ENCODE measurements around the gene MAGI1. TPM values are rescaled to one million over a fixed set of nuclear protein-coding genes. Genes with fewer than 3 reads are reported as not detected.

MAGI1 gene
- polyA plus RNA-seq, 1 of the 3 experiments (the other 2 are of a cell fraction), result 10.3 TPM

DNA sequence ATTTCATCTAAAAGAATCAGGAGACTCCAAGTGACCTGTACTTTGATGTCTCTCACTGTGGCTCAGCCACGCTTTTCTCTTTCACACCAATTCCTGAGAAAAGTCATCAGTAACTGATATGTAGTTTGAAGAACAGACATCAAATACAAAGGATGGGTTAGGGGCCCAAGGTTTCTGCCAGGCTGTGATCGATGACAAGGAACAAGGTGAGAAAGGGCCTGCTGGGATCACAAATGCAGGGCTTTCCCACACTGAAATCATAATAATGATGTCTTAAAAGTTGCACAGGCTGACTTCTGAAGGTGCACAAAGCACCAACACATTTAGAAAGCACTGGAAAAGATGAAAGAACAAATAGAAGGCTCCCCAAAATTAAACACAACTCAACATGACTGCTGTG is 396.9 kb downstream of the MAGI1 start:
- 91% methylated on average over 2 of the region's 2 CpGs for WGBS (ENCODE audit: low lambda C conversion rate)
- H2AFZ ChIP-seq (ENCODE audit: low read depth), result no peak overlapping the region
- no peak overlapping the region for H3K27ac ChIP-seq (ENCODE audit: low read depth in 2 of 2, low read length in 1 of 2)
- H3K27me3 ChIP-seq (ENCODE audit: insufficient read depth), result no peaks in the 10 kb centered on the region
- DNase-seq, result no peak
- H3K4me3 ChIP-seq (ENCODE audit: low read depth in 2 of 2, low read length in 1 of 2), result no peak overlapping the region
- H3K4me1 ChIP-seq (ENCODE audit: control insufficient read depth in 1 of 2, insufficient read depth in 2 of 2, low read depth in 1 of 2, low read length in 1 of 2), result no peaks in the 10 kb centered on the region
- no peak overlapping the region for H3K4me2 ChIP-seq
- H3K9me3 ChIP-seq, result 0 out of 2 replicates have a peak, but pooled peaks cover under 1% of the 10 kb centered on the region
- POLR2A ChIA-PET, result no interaction called here
- H4K20me1 ChIP-seq (ENCODE audit: insufficient read depth), result no peaks in the 10 kb centered on the region
- TF ChIP-seq, protein P1, sequence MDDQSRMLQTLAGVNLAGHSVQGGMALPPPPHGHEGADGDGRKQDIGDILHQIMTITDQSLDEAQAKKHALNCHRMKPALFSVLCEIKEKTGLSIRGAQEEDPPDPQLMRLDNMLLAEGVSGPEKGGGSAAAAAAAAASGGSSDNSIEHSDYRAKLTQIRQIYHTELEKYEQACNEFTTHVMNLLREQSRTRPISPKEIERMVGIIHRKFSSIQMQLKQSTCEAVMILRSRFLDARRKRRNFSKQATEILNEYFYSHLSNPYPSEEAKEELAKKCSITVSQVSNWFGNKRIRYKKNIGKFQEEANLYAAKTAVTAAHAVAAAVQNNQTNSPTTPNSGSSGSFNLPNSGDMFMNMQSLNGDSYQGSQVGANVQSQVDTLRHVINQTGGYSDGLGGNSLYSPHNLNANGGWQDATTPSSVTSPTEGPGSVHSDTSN (IDR thresholded peaks at IDR 0.05), result no peak
- TF ChIP-seq POLR2AphosphoS5 (IDR thresholded peaks at IDR 0.05; ENCODE audit: low read depth, low read length), result no peak
- TF ChIP-seq, protein P2, sequence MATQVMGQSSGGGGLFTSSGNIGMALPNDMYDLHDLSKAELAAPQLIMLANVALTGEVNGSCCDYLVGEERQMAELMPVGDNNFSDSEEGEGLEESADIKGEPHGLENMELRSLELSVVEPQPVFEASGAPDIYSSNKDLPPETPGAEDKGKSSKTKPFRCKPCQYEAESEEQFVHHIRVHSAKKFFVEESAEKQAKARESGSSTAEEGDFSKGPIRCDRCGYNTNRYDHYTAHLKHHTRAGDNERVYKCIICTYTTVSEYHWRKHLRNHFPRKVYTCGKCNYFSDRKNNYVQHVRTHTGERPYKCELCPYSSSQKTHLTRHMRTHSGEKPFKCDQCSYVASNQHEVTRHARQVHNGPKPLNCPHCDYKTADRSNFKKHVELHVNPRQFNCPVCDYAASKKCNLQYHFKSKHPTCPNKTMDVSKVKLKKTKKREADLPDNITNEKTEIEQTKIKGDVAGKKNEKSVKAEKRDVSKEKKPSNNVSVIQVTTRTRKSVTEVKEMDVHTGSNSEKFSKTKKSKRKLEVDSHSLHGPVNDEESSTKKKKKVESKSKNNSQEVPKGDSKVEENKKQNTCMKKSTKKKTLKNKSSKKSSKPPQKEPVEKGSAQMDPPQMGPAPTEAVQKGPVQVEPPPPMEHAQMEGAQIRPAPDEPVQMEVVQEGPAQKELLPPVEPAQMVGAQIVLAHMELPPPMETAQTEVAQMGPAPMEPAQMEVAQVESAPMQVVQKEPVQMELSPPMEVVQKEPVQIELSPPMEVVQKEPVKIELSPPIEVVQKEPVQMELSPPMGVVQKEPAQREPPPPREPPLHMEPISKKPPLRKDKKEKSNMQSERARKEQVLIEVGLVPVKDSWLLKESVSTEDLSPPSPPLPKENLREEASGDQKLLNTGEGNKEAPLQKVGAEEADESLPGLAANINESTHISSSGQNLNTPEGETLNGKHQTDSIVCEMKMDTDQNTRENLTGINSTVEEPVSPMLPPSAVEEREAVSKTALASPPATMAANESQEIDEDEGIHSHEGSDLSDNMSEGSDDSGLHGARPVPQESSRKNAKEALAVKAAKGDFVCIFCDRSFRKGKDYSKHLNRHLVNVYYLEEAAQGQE (IDR thresholded peaks at IDR 0.05; ENCODE audit: low read depth, low read length), result no peak
- TF ChIP-seq MXI1 (IDR thresholded peaks at IDR 0.05; ENCODE audit: low read depth, low read length), result no peak
- no peaks in the 10 kb centered on the region for H3K36me3 ChIP-seq (replicated peaks in 1 of 2; ENCODE audit: control insufficient read depth in 1 of 2, insufficient read depth in 2 of 2, low read length in 1 of 2)
- CTCF ChIA-PET, result interaction anchor here (1.3 to 1.4 kb wide), 2 partner anchors 45 to 202 kb away, joined by 4 read pairs; no protein-coding TSS in a partner anchor
- H3K79me2 ChIP-seq (ENCODE audit: insufficient read depth), result peaks cover 40% of the 10 kb centered on the region; the same call in 1 of the 2 replicates
- no peak overlapping the region for H3K9ac ChIP-seq
- H3K9me2 ChIP-seq, result no peaks in the 10 kb centered on the region
- no peaks in the 10 kb centered on the region for H3F3A ChIP-seq (replicated peaks; ENCODE audit: insufficient read depth)

DNA sequence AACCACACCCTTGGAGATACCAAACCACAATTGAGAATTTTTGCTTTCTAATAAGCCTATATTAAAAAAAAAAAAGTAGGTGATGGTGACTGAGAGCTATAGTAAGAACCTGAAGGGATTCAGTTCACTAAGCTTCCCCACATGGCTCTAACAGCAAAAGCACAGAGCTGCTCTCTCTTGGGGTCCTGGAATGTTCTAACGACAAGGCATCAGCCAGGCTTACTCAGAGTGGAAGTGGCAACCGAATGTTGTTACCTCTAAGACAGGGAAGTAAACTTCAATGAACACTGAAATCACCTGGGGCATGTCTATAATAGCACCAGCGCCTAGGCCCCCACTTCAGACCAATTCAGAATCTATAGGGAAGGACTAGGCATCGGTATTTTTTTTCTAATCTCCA is 397.7 kb downstream of the MAGI1 start:
- no peaks in the 10 kb centered on the region for H3K9me3 ChIP-seq
- no peak for TF ChIP-seq RCOR1 (IDR thresholded peaks at IDR 0.05; ENCODE audit: low read length)
- no peak overlapping the region for H3K9ac ChIP-seq
- ChIA-PET CTCF (interaction anchor here (1.2 kb wide), 1 partner anchor 47 kb away, joined by 3 read pairs; no protein-coding TSS in a partner anchor), POLR2A (no interaction called here)
- H3K27ac ChIP-seq (ENCODE audit: low read depth in 2 of 2, low read length in 1 of 2), result no peak overlapping the region
- peaks cover 33% of the 10 kb centered on the region; the same call in 1 of the 2 replicates for H3K79me2 ChIP-seq (ENCODE audit: insufficient read depth)
- H4K20me1 ChIP-seq (ENCODE audit: insufficient read depth), result no peaks in the 10 kb centered on the region
- WGBS (ENCODE audit: low lambda C conversion rate), result 94% methylated on average over 4 of the region's 4 CpGs
- no peak overlapping the region for H3K4me3 ChIP-seq (ENCODE audit: low read depth in 2 of 2, low read length in 1 of 2)
- no peaks in the 10 kb centered on the region for H3K27me3 ChIP-seq (ENCODE audit: insufficient read depth)
- no peaks in the 10 kb centered on the region for H3F3A ChIP-seq (replicated peaks; ENCODE audit: insufficient read depth)
- DNase-seq, result no peak
- H2AFZ ChIP-seq (ENCODE audit: low read depth), result no peak overlapping the region
- H3K4me2 ChIP-seq, result no peak overlapping the region
- H3K4me1 ChIP-seq (ENCODE audit: control insufficient read depth in 1 of 2, insufficient read depth in 2 of 2, low read depth in 1 of 2, low read length in 1 of 2), result peaks cover 0 to under 1% of the 10 kb centered on the region in 2 experiments; a peak in 1 of 4 replicates
- H3K36me3 ChIP-seq (replicated peaks in 1 of 2; ENCODE audit: control insufficient read depth in 1 of 2, insufficient read depth in 2 of 2, low read length in 1 of 2), result no peaks in the 10 kb centered on the region
- no peaks in the 10 kb centered on the region for H3K9me2 ChIP-seq

DNA sequence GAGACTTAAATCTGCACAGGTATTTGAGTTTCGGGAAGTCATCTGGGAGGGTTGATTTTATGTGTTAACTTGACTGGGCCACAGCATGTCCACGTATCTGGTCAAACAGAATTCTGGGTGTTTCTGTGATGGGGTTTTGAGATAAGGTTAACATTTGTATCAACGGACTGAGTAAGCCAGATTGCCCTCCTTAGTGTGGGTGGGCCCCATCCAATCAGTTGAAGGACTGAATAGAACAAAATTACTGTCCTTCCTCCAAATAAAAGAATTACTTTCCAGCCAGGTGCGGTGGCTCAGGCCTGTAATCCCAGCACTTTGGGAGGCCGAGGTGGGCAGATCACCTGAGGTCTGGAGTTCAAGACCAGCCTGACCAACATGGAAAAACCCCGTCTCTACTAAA is 399.3 kb downstream of the MAGI1 start:
- H3K27me3 ChIP-seq (ENCODE audit: insufficient read depth), result no peaks in the 10 kb centered on the region
- ChIA-PET CTCF (no interaction called here), POLR2A (no interaction called here)
- H4K20me1 ChIP-seq (ENCODE audit: insufficient read depth), result no peaks in the 10 kb centered on the region
- H3K9me2 ChIP-seq, result no peaks in the 10 kb centered on the region
- no peaks in the 10 kb centered on the region for H3F3A ChIP-seq (replicated peaks; ENCODE audit: insufficient read depth)
- H3K4me2 ChIP-seq, result no peak overlapping the region
- H3K9me3 ChIP-seq, result no peaks in the 10 kb centered on the region
- WGBS (ENCODE audit: low lambda C conversion rate), result 91% methylated on average over 6 of the region's 6 CpGs
- no peak overlapping the region for H2AFZ ChIP-seq (ENCODE audit: low read depth)
- no peak overlapping the region for H3K4me3 ChIP-seq (ENCODE audit: low read depth in 2 of 2, low read length in 1 of 2)
- no peak for DNase-seq
- H3K4me1 ChIP-seq (ENCODE audit: control insufficient read depth in 1 of 2, insufficient read depth in 2 of 2, low read depth in 1 of 2, low read length in 1 of 2), result peaks cover 0 to 4% of the 10 kb centered on the region in 2 experiments; a peak in 2 of 4 replicates
- no peaks in the 10 kb centered on the region for H3K36me3 ChIP-seq (replicated peaks in 1 of 2; ENCODE audit: control insufficient read depth in 1 of 2, insufficient read depth in 2 of 2, low read length in 1 of 2)
- H3K9ac ChIP-seq, result no peak overlapping the region
- peaks cover 22% of the 10 kb centered on the region; the same call in 1 of the 2 replicates for H3K79me2 ChIP-seq (ENCODE audit: insufficient read depth)
- H3K27ac ChIP-seq (ENCODE audit: low read depth in 2 of 2, low read length in 1 of 2), result no peak overlapping the region
- TF ChIP-seq FOSL2 (IDR thresholded peaks at IDR 0.05; ENCODE audit: borderline replicate concordance, low read depth) (no peak), TEAD4 (IDR thresholded peaks at IDR 0.05; ENCODE audit: borderline replicate concordance, insufficient read depth) (no peak), CHD2 (IDR thresholded peaks at IDR 0.05; ENCODE audit: low read length, partially characterized antibody) (no peak), RFX5 (IDR thresholded peaks at IDR 0.05; ENCODE audit: low read length) (no peak), ELF1 (IDR thresholded peaks at IDR 0.05) (no peak), RAD21 (IDR thresholded peaks at IDR 0.05; ENCODE audit: low read length) (no peak), POLR2AphosphoS5 (IDR thresholded peaks at IDR 0.05; ENCODE audit: low read depth, low read length) (no peak), YY1 (IDR thresholded peaks at IDR 0.05; ENCODE audit: low read depth) (no peak), NFIC (IDR thresholded peaks at IDR 0.05; ENCODE audit: borderline replicate concordance) (no peak)
- TF ChIP-seq, protein P3, sequence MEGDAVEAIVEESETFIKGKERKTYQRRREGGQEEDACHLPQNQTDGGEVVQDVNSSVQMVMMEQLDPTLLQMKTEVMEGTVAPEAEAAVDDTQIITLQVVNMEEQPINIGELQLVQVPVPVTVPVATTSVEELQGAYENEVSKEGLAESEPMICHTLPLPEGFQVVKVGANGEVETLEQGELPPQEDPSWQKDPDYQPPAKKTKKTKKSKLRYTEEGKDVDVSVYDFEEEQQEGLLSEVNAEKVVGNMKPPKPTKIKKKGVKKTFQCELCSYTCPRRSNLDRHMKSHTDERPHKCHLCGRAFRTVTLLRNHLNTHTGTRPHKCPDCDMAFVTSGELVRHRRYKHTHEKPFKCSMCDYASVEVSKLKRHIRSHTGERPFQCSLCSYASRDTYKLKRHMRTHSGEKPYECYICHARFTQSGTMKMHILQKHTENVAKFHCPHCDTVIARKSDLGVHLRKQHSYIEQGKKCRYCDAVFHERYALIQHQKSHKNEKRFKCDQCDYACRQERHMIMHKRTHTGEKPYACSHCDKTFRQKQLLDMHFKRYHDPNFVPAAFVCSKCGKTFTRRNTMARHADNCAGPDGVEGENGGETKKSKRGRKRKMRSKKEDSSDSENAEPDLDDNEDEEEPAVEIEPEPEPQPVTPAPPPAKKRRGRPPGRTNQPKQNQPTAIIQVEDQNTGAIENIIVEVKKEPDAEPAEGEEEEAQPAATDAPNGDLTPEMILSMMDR (IDR thresholded peaks at IDR 0.05), result no peak
- TF ChIP-seq, protein P4, sequence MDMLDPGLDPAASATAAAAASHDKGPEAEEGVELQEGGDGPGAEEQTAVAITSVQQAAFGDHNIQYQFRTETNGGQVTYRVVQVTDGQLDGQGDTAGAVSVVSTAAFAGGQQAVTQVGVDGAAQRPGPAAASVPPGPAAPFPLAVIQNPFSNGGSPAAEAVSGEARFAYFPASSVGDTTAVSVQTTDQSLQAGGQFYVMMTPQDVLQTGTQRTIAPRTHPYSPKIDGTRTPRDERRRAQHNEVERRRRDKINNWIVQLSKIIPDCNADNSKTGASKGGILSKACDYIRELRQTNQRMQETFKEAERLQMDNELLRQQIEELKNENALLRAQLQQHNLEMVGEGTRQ (IDR thresholded peaks at IDR 0.05; ENCODE audit: borderline replicate concordance, low read depth, low read length), result no peak

Measured in SK-N-SH (cell line).